HG03432 (cell line): ENCODE results near the gene S100A10.

Source experiments
- ATAC-seq: cut with Tn5 transposase; IDR thresholded peaks from one replicate; pipeline ENCODE4 v1.9.1; 2021; ENCODE audit warnings: mild to moderate bottlenecking, moderate library complexity; ENCODE audit not compliant: unreplicated experiment

The S100A10 gene, protein sequence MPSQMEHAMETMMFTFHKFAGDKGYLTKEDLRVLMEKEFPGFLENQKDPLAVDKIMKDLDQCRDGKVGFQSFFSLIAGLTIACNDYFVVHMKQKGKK

DNA sequence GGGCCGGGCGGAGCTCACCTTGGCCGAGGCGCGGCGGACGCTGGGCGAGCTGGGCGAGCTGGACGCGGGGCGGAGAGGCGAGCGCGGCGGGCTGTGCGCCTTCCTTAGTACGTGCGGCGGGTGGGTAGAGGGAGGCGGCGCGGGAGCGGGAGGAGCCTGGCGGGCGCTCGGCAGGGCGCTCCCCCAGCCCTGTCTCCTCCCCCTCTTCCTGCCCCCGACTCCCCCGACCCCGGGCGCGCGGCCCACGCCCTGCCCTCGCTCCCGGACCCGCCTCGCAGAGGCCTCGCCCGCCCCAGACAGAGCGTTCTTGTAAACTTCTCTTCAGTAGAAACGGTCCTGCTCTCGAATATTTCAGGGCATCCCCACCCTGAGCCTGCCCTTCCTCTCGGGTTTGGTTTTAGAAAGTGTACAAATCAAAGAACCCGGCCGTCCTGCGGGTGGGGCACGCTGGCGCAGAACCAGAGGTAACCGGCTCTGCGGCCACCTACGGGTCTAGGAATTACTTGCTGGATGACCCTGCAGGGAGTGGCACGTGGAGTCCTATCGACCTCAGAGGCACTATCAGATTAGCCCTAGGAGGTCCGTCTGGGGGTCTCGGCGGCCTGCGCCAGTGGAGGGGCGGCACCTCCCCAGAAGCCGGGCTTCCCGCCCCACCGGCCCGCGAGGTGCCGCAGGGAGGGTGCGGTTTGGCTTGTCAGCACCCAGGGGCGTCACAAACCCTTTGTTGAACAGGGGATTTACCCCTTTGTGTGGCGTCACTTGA lies at the start of gene S100A10:
Gene S100A10, minus strand, starts transcription at position 126 of the 763 bp plus-strand sequence. CDS start 7,629 bp downstream, outside the sequence.
- peak; percentile 54 for ATAC-seq

DNA sequence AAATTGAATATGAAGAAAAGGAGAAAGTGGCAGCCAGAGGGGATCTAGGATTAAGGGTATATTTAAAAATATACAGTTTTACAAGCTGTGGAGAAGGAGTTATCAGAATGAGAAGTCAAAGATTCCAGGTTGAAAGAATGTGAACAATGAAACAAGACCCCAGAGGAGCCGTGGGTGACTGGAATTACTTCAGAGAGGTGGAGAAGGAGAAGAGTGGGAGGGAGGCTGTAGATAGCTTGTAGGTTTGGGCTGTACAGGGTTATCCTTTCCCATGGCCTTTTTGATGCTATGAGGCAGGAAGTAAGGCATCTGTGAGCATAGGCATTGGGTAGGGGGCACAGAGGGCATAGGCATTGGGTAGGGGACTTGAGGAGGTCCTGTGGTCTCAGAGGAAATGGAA lies 48.4 kb upstream of the S100A10 start:
- ATAC-seq, result no peak

DNA sequence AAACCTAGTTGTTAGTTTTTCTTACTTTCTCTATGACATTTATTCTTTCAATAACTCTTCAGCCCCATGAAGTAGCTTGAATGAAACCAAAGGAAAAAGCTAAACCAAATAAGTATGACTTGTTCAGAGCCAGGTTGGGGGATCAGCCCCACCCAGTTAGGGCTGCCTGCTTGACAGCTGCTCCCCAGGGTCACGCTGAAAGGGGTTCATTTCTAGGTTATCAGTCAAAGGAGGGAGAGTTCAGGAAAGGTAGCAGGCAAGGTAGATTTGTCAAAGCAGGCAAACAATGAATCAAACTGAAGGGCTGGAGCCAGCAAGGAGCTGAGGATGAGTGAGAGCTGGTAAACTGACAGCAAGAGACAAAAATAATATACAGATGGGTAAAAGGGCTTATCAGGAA lies 46.2 kb upstream of the S100A10 start:
- ATAC-seq, result no peak

DNA sequence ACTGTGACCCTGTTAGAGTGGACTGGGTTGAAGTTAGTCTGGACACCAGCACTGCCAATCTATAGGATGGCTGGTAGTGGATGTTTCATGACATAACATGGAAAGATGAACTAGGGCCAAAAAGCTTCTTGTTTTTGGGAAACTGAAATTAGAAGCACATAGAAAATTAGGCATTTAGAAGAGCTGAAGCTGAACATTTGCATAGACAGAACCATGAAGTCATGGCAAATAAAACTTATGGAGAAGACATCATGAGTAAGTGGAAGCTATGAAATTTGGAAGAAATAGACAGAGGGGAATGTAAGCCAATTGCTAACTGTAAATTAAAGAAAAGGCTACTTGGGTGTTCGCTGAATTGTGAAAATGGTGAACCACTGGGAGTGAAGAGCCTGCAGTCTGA lies 45.8 kb upstream of the S100A10 start:
- no peak for ATAC-seq

DNA sequence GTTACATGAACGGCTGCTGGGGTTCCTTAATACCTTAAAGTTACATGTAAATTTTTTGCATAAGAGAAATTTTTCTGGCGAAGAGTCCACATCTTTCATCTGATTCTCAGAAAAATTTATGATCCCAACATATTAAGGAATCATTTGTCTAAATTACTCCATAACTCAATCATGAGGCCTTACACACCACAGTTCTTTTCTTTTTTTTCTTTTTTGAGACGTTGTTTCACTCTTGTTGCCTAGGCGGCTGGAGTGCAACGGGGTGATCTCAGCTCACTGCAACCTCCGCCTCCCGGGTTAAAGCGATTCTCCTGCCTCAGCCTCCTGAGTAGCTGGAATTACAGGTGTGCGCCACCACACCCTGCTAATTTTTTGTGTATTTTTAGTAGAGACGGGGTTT lies 45.2 kb upstream of the S100A10 start:
- no peak for ATAC-seq

DNA sequence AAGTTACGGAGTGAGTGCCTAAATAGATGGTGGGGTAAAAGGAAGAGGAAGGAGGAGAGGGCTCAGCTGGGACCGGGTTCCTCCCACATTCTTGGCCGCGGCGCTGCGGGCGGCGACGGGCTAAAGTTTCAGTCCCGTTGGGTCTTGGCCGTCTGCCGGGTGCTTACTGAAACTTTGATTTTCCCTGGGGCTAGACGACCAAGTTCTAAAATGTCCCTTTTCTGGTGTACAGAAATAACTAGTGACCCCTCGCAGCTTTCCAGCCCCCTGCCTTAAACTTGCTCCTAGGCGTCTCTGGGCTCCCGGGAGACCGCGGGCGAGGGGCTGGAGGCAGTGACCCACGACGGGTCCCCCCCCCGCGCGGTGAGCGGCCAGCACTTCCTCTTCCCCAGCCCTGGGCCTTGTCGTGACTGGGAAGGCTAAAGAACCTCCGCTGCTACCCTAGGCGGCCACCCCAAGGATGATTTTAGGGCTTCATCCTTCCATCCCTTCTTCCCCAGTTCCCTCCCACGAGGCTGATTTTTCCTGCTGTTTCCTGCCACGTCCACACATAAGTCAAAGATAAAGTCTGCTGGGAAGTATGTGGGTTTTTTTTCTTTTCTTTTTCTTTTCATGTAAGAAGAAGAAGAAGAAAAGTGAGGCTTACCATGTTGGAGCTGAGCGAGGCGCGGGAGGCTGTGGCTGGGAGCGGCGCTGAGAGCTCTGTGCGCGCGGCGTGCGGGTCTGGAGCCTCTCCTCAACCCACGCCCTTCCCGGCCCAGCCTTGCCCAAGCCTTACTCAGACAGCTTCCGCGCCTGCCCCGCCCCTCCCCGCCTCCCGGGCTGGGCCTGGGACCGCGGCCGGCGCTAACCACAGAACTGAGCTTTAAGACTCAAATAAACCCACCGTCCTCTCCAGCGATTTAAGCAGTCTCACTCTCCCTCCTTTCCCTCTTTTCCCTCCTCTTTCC lies 42.9 kb upstream of the S100A10 start, which contains the start of gene S100A11:
Gene S100A11, minus strand, starts transcription at position 738 of the 950 bp plus-strand sequence. Its CDS starts 89 bp downstream, at position 649.
- ATAC-seq, result peak; percentile 65

DNA sequence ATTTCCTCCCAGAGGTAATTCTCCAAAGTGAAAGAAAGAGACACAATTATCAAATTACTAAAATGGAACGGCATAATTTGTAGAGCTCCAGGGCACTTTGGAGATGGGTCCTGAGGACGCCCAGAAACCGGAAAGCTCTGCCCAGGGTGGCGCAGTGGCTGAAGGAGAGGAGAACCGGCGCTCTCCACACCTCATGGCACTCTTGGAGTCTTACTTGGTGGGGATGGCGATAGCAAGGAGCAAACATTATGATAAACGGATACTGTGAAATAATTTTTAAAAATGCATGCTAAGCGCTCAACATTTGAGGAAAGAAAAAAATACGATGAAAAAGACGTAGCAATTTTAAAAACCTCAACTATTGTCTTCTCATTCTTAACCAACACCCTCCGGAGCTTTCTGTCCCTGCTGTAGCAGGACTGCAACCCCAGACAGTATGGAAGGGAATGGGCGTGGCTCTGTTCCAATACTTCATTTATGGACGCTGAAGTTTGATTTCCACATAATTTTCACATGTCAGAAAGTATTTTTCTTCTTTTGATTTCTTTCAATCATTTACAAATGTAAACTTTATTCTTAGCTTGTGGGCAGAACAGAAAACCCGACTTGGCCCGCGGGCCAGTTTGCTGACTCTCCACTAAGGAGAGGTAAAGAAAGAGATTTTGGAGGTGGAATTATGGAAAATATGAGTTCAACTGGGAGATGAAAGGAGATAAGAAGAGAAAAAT lies 42.0 kb upstream of the S100A10 start:
- ATAC-seq, result no peak

DNA sequence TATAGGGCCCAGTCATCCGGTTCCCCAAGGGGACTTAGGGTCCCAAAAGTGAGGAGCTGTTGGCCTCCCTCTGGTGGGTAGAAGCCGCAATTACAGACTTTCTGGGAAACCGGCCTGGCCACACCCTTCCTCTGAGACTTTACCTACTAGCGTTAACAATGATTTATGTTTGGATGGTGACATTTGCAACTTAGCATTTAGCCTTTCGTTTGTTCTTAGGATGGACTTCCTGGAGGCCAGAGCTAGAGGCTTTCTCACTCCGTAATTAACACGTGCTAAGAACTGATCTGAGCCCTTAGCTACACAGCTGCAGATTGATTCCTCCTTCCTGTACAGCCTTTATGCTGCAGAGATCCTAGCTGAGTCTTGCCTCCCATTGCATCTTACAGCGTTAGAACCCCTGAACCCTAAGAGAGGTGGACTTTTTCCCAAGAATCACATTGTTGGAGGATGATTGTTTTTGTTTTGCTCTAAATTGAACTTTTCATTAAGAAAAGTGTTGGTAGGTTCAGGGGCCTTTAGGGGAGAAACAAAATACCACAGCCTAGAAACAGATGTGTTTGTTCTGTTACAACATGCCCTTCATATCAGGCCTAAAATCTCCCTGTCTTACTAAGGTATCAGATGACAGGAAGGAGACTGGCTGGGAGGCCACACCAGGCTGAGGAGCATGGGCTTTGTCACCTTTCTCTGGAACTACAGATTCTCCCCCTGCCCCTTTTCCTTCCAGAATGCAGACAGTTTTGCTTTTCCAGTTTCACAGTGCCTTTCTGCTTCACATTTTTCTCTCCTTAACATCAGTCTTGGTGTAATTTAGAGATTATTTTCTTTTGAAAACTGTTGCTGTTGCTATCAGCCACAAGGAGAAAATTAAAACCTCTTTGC lies 41.2 kb upstream of the S100A10 start:
- peak; percentile 55 for ATAC-seq

DNA sequence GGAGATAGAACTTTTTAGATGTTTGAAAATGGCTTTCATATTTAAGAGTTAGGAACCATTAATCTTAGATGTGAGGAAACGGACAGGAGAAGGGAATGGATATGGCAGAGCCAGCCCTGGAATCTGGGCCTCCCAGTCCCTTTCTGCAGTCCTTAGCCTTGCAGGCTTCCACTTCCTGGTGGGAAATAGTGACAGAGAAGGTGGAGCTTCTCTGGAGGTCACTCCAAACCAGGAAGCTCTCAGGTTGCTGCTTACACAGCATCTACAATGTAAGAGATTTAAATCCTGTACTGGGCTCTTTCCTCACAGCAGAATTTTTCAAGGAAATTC lies 40.6 kb upstream of the S100A10 start:
- peak; percentile 18 for ATAC-seq

DNA sequence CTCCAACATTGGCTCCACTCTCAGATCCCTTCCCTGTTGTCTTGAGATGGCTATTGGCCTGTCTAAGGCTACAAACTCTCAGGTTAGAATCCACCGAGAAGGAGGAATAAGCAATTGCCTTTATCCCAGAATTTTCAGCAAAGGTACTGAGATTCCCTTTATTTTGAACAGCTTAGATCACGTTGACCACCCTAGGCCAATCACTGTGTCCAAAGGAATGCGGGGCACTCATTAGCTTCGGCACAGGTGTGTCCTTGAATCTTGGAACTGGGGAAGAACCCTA lies 36.2 kb upstream of the S100A10 start:
- no peak for ATAC-seq

DNA sequence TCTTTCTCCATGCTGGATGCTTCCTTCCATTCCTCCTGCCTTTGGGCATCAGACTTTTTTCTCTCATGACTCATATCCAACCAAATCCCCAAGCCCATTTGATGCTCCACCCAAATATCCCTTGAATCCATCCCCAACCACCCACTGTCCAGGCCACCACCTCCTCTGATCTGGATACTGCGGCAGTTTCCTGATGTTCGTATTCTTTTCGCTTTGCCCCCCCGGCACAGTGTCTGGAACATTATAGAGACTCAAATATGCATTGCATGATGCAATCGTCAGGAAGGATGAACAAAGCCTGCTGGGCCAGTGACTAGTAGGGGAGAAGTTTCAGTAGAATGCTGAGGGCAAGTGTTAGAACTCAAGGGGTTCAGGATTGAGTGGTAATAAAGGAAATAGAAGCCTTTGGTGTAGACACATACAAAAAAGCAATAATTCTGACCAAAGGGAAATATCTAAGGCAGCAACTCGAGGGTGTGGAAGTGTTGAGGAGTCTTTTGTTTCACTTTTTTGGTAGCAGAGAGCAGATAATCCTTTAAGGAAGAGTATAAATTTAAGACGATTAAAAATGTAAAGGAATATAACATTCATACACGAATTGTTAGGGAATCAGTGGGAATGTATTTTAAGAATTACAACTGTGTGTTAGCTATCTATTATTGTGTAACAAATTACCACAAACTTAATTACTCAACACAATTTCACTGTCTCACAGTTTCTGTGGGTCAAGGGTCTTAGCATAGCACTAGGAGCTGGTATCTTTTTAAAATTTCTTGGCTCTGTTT lies 35.7 kb upstream of the S100A10 start:
- ATAC-seq, result no peak

DNA sequence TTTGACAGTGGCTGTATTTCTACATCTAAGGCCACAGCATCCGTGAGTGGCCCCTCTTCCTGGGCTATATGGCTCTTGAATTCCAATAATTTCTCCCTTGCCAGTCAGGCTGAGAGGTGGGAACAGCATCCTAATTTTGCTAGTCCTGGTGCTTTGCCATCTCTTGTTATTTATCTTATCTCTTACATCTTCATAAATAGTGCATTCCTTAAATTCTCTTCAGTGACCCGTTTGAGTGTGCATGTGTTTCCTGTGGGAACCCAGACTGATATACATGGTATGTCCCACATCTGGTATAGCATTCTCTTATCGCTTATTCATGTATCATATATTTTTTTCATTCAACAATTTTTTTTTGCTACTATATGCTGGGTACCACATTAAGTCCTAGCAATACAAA lies 33.2 kb upstream of the S100A10 start:
- no peak for ATAC-seq

DNA sequence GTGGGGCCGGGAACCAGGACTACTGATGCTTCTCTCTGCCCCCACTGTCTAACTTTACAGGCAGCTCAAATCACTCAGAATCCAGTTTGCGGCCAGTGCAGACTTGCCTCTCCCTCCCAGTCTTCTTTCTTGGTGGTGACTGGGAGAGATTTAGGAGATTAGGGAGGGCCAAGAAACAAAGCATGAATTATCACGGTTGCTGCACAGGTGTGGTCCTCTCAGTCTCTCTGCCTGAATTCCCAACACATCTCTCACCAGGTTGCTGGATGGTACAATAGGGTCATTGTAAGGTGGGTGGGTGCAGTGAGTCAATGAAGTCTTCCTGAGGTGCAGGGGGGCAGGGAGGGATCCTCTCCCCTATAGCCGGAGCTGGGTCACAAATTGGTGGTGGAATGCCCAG lies 30.6 kb upstream of the S100A10 start:
- no peak for ATAC-seq

DNA sequence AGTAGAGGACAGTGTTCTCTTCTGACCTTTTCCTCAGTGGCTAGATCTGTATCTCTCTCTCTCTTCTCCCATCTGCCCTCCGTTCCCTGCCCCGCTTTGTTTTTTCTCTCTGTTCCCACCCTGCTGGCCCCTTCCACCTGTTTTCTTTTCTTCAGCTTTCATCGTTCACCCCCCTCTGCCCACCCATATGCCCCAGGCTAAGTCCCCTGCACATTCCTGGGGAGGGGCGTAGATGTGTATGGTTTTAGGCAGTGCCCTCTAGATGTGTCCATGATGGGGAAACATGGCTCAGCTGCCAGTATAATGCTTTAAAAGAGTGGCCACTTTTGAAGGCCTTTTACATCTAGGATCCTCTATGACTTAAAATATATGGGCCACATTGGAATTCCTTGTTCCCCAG lies 29.6 kb upstream of the S100A10 start:
- no peak for ATAC-seq

DNA sequence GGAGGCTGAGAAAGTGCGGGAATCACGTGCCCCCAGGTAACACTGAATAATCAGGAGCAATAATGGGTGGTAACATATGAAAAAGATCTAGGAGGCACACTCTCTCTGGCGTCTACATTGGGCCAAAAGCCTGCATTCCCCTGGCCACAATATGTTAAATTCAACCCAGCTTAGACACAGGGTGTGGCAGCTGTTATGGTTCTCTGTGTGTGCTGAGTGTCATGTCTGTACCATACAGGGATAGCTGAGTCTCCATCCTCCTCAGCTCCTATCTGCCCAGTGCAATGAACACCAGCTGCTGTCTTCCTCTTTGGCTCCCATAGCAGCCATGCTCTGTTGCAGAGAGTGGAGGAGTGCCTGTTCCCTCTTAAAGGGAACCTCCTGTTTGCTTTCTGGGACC lies 28.8 kb upstream of the S100A10 start:
- no peak for ATAC-seq

DNA sequence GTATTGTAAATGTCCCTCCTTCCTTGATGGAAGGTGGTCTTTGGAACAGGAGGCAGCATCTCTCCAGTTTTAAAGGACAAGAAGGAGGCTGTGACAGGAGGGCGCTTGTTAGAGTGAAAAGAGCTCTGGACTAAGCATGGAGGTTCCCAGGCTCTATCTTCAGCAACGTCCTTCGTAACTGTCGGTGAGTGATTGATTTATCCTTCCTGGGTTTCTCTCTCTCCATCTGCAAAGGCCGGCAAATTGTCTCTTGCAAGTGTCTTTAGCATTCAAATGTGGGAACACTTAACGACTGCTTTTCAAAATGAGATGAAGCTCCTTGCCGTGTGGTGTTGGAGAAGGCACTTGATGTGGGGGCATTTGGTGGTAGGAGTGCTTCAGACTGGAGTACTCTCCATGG lies 27.9 kb upstream of the S100A10 start:
- ATAC-seq, result no peak

DNA sequence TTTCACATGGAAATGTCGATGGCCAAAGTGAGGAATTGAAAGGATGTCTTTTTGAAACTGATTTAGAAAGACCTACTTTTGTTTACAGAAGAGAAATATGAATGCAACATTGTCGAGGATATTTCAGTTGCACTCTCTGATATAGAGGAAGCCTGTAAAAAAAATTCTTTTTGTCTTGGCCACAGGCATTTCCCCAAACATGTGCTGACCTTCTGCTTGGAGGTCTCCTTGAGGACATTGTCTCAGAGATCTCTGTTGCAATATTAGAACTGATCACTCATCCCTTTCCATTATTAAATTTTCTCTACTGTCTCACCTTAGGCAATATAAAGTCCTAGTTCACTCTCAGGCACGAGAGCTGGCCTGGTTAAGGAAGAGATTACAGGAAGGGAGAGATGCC lies 27.2 kb upstream of the S100A10 start:
- no peak for ATAC-seq

DNA sequence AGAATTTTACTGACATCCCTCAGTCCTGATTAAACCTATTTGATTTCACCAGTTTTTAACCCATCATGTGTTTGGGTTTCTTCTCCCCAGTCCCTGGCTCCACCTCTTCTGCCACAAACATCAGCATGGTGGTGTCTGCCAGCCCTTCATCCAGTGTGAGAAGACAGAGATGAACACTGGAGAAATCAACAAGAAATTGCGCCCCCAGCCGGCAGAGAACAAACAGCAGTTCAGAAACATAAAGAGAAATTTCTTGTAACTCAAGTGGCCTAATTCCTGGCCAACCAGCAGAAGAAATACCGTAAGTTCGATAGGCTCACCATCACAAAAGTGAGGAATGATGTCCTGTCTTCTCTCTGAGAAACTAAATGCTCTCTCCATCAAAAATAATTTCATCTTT lies 24.9 kb upstream of the S100A10 start:
- no peak for ATAC-seq

DNA sequence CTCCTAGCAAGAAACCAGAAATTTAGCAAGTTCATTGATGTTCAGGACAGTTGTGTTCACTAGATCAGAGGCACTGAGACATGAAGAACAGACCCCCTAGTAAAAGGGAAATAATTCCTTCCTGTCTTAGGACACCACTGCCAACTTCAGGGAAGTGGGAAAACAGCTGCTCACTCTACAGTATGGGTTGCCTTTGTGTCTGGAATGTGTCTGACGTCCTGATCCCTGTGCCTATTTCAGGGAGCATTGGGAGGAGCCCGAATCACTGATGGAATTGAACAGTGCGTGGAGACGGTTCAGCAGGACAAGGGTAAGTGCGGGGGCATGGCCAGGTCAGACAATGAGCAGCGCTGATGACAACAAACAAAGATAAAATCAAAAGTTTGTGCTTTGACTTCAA lies 22.1 kb upstream of the S100A10 start:
- no peak for ATAC-seq

DNA sequence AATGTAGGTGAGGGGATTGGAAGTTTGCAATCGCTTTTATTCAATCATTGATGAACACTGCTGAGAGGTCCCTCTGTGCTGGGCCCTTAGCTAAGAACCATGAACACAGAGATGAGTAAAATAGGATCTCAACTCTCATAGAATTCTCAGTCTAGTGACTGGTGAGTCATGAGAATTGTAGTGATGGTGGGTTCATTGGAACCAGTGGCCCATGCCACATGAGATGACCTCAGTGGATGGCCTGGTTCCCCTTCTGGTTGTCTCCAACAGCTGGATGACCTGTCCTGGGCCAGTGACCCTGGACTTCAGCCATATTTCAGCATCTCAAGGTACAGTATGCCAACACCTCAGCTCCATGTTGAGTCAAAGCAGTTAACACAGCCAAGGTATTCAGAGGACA lies 21.3 kb upstream of the S100A10 start:
- ATAC-seq, result no peak
